SIG-M5 treated with dmso at 0.1 percent for 504 hours (cell line): Measurements from ENCODE around the gene TMPRSS13.

ENCODE experiments used
- DNase-seq: peaks from one replicate; lab custom pipeline; 2025; ENCODE audit not compliant: unreplicated experiment; lab: John Stamatoyannopoulos, UW

Gene TMPRSS13

GRCh38 chr11:117857734-117858414 is 71.3 kb downstream of the TMPRSS13 start:
- DNase-seq: no peak

- no peak for DNase-seq
Measured at GRCh38 chr11:117855912-117856651, 73.1 kb downstream of the TMPRSS13 start.

GRCh38 chr11:117855186-117855845 is 73.9 kb downstream of the TMPRSS13 start:
- DNase-seq: no peak

- DNase-seq: no peak
Measured at GRCh38 chr11:117852309-117852708, 76.9 kb downstream of the TMPRSS13 start.

- no peak for DNase-seq
Measured at GRCh38 chr11:117851852-117852251, 77.3 kb downstream of the TMPRSS13 start.

- peak; percentile 30 for DNase-seq
Measured at GRCh38 chr11:117851106-117851505, 78.1 kb downstream of the TMPRSS13 start.
